K562 (cell line): ENCODE data around the gene FRRS1. TPM values are rescaled to one million over a fixed set of nuclear protein-coding genes. Genes with fewer than 3 reads are reported as not detected.

Source experiments
- AFF1 ChIP-seq, 2 experiments: fragments of 450-650 bp; IDR thresholded peaks; 2 replicates each; pipeline ENCODE4 v1.6.1; 2018; ENCODE audit warnings: mild to moderate bottlenecking in 2 of 2, low read depth in 1 of 2; ENCODE audit not compliant: partially characterized antibody in 2 of 2
- ARNT ChIP-seq, 2 experiments: fragments of 450-650 bp; IDR thresholded peaks; 2 replicates each; pipeline ENCODE4 v1.6.1; 2016; ENCODE audit warnings: mild to moderate bottlenecking in 1 of 2
- ATF6 ChIP-seq: sonication (generic); formaldehyde crosslinking; IDR thresholded peaks from 2 replicates; pipeline ENCODE4 v1.4.0; 2020; ENCODE audit warnings: mild to moderate bottlenecking, missing genetic modification reagents
- BRD9 ChIP-seq: fragments of 450-650 bp; IDR thresholded peaks from 2 replicates; pipeline ENCODE4 v1.6.1; 2018; ENCODE audit warnings: low read depth; ENCODE audit not compliant: partially characterized antibody
- CBX3 ChIP-seq, 2 experiments: IDR thresholded peaks; 1 replicate in 1 of 2; 2 replicates in 1 of 2; pipeline ENCODE4 v1.6.1; 2012; ENCODE audit warnings: inconsistent platforms in 2 of 2, low read length in 2 of 2, borderline replicate concordance in 1 of 2, control low read depth in 1 of 2
- CHD1 ChIP-seq: fragments of 200-600 bp; sonication (generic); IDR thresholded peaks from one replicate; pipeline ENCODE4 v1.6.1; 2012; ENCODE audit warnings: mild to moderate bottlenecking, moderate library complexity, low read length, inconsistent platforms
- EHMT2 ChIP-seq: fragments of 450-650 bp; IDR thresholded peaks from 2 replicates; pipeline ENCODE4 v1.6.1; 2018; ENCODE audit warnings: antibody characterized with exemption
- ELF4 ChIP-seq: fragments of 450-650 bp; formaldehyde crosslinking; IDR thresholded peaks from 2 replicates; pipeline ENCODE4 v1.4.0; 2022; ENCODE audit warnings: missing genetic modification characterization
- HIVEP1 ChIP-seq: fragments of 250-450 bp; sonication (Bioruptor Pico); IDR thresholded peaks from 2 replicates; pipeline ENCODE4 v1.4.0; 2020; ENCODE audit warnings: mild to moderate bottlenecking
- HLTF ChIP-seq: fragments of 450-650 bp; IDR thresholded peaks from 2 replicates; pipeline ENCODE4 v1.6.1; 2016
- HMGXB4 ChIP-seq: sonication (generic); formaldehyde crosslinking; IDR thresholded peaks from 2 replicates; pipeline ENCODE4 v1.8.1; 2023; ENCODE audit warnings: mild to moderate bottlenecking, missing genetic modification reagents
- L3MBTL2 ChIP-seq: fragments of 450-650 bp; IDR thresholded peaks from 2 replicates; pipeline ENCODE4 v1.6.1; 2016; ENCODE audit warnings: mild to moderate bottlenecking, moderate library complexity
- MTA3 ChIP-seq: fragments of 450-650 bp; formaldehyde crosslinking; IDR thresholded peaks from 2 replicates; pipeline ENCODE4 v1.6.1; 2017; ENCODE audit warnings: mild to moderate bottlenecking, borderline replicate concordance
- NR0B1 ChIP-seq: fragments of 450-650 bp; IDR thresholded peaks from one replicate; pipeline ENCODE4 v1.6.1; 2018; ENCODE audit warnings: mild to moderate bottlenecking, moderate library complexity; ENCODE audit not compliant: partially characterized antibody
- POLR2H ChIP-seq: IDR thresholded peaks from 2 replicates; pipeline ENCODE4 v1.6.1; 2016; ENCODE audit warnings: missing genetic modification characterization, low read depth, mild to moderate bottlenecking, control low read depth, missing compliant biosample characterization, moderate library complexity
- RBFOX2 ChIP-seq: fragments of 200-400 bp; formaldehyde crosslinking; IDR thresholded peaks from 2 replicates; pipeline ENCODE4 v1.6.1; 2017; ENCODE audit warnings: low read depth, mild to moderate bottlenecking, low read length, moderate library complexity
- SAFB ChIP-seq: fragments of 200-400 bp; formaldehyde crosslinking; IDR thresholded peaks from 2 replicates; pipeline ENCODE4 v1.6.1; 2017; ENCODE audit warnings: low read depth, low read length, borderline replicate concordance
- TCF3 ChIP-seq: sonication (generic); formaldehyde crosslinking; IDR thresholded peaks from 2 replicates; pipeline ENCODE4 v1.4.0; 2020; ENCODE audit warnings: mild to moderate bottlenecking, missing genetic modification reagents
- ZEB2 ChIP-seq: fragments of 450-650 bp; IDR thresholded peaks from 2 replicates; pipeline ENCODE4 v1.6.1; 2016
- ZKSCAN8 ChIP-seq: fragments of 200-800 bp; sonication (Bioruptor generic); IDR thresholded peaks from 2 replicates; pipeline ENCODE4 v1.6.1; 2016; ENCODE audit warnings: missing genetic modification characterization, missing compliant biosample characterization
- polyA plus RNA-seq, 8 experiments: library from polyadenylated mRNA; depleted of rRNA in 4 of 8; stranded (reverse) in 5 of 8; unstranded in 3 of 8; fragments of >200 nt; fragmentation: Nextera tagmentation in 2 of 8; fragmentation: Illumina TruSeq in 1 of 8; extraction: Ambion mirVana in 2 of 8; extraction: Trizol in 1 of 8; gene quantifications; 2 replicates each; pipeline versions ENCODE4 v1.2.1 to v1.2.3, GENCODE V29; 2011 to 2014; ENCODE audit warnings: inconsistent platforms in 1 of 8, missing spikeins in 1 of 8
- total RNA-seq, 7 experiments: library from RNA; depleted of rRNA in 6 of 7; stranded (reverse); fragments of >200 nt in 6 of 7; fragmentation: Illumina TruSeq in 2 of 7; extraction: Trizol in 2 of 7; gene quantifications; 2 replicates each; pipeline versions ENCODE4 v1.2.1 to v1.2.3, GENCODE V29; 2011 to 2021; ENCODE audit warnings: low replicate concordance in 1 of 7

Gene FRRS1
- total and polyA plus RNA-seq, 9 of the 15 experiments (the other 6 are each of a cell fraction or from before 2014, with no cell fraction given): 0.87 to 54.0 (median 23.7) TPM

GRCh38 chr1:99768524-99769245 lies 2.2 kb upstream of the FRRS1 start (continued):
- no peak for TF ChIP-seq RBFOX2
- peak; percentile 76 for TF ChIP-seq MTA3
- peak; percentile 50; the same call in 1 of the 2 replicates for TF ChIP-seq L3MBTL2
- TF ChIP-seq BRD9: peak; percentile 63
- no peak for TF ChIP-seq ZEB2
- no peak for TF ChIP-seq NR0B1
- TF ChIP-seq CHD1: no peak
- TF ChIP-seq ZKSCAN8: no peak
- TF ChIP-seq ARNT (IDR thresholded peaks at IDR 0.05): peak; percentile 59; a peak in 2 of 4 replicates
- no peak for TF ChIP-seq ATF6 (CRISPR knock-in tag)
- TF ChIP-seq TCF3 (CRISPR knock-in tag): peak; percentile 60
- no peak for TF ChIP-seq POLR2H (tag)
- peak; percentile 77; the same call in 1 of the 2 replicates for TF ChIP-seq EHMT2
- no peak for TF ChIP-seq SAFB
- no peak for TF ChIP-seq HMGXB4 (CRISPR knock-in tag)
- no peak; a peak in 1 of 3 replicates for TF ChIP-seq CBX3 (IDR thresholded peaks at IDR 0.05; ENCODE audit: borderline replicate concordance in 1 of 2, low read length in 2 of 2)
- 0 out of 2 replicates have a peak, but pooled peaks have one; percentile 61 for TF ChIP-seq HIVEP1 (CRISPR knock-in tag)
- 0 out of 2 replicates have a peak, but pooled peaks have one; percentile 61 for TF ChIP-seq HLTF
- TF ChIP-seq AFF1 (IDR thresholded peaks at IDR 0.05; ENCODE audit: low read depth in 1 of 2, partially characterized antibody in 2 of 2): no peak
- TF ChIP-seq ELF4: no peak
